ENCODE measurements around the gene ST8SIA3. TPM values are rescaled to one million over a fixed set of nuclear protein-coding genes. Genes with fewer than 3 reads are reported as not detected.

Gene ST8SIA3
- total RNA-seq, 1 donor = not detected

DNA sequence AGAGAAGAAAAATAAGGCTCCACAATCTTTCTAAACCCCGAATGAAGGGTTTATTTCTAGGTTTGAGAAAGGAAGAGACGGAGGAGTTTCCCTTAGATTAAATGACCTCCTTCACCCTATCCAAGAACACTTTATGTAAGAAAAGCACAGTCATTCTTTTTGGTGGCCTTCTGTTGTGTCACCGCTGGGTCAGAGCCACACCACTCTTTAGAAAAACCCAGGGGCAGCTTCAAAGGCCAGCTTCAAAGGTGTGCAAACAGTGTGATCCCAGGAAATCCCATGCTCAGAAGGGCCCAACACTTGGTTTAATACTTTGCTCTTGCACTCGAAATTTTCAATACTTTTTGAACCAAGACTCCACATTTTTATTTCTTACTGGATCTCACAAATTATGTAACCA, 7.1 kb downstream of the ST8SIA3 start:
- DNase-seq (ENCODE audit: low read depth) = no peak
- TF ChIP-seq, protein P1, sequence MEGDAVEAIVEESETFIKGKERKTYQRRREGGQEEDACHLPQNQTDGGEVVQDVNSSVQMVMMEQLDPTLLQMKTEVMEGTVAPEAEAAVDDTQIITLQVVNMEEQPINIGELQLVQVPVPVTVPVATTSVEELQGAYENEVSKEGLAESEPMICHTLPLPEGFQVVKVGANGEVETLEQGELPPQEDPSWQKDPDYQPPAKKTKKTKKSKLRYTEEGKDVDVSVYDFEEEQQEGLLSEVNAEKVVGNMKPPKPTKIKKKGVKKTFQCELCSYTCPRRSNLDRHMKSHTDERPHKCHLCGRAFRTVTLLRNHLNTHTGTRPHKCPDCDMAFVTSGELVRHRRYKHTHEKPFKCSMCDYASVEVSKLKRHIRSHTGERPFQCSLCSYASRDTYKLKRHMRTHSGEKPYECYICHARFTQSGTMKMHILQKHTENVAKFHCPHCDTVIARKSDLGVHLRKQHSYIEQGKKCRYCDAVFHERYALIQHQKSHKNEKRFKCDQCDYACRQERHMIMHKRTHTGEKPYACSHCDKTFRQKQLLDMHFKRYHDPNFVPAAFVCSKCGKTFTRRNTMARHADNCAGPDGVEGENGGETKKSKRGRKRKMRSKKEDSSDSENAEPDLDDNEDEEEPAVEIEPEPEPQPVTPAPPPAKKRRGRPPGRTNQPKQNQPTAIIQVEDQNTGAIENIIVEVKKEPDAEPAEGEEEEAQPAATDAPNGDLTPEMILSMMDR (IDR thresholded peaks at IDR 0.05; ENCODE audit: insufficient read depth, low read length) = no peak
- H3K4me3 ChIP-seq (ENCODE audit: low read depth, low read length) = no peak overlapping the region

DNA sequence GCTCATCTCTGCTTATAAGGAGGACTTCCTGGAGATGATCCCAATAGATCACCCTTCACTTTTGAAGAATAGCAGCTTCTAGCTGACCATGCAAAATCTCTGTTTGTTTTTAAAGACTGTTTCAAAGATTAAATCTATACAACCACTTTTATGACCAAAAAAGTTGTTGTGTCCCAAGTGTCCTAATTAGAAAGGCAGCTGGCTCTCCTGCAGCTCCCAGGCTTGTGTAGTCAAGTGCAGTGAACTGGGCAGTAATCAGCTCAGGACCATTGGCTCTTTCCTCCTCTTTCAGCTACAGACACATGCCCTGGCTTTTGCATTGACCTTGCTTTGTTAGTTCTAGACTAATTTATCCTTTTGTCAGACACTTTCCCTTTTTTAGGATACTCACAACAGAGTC, 10.4 kb downstream of the ST8SIA3 start:
- DNase-seq (ENCODE audit: low read depth) = no peak
- H3K4me3 ChIP-seq (ENCODE audit: low read depth, low read length) = no peak overlapping the region
- TF ChIP-seq, protein P1 (IDR thresholded peaks at IDR 0.05; ENCODE audit: insufficient read depth, low read length) = no peak

DNA sequence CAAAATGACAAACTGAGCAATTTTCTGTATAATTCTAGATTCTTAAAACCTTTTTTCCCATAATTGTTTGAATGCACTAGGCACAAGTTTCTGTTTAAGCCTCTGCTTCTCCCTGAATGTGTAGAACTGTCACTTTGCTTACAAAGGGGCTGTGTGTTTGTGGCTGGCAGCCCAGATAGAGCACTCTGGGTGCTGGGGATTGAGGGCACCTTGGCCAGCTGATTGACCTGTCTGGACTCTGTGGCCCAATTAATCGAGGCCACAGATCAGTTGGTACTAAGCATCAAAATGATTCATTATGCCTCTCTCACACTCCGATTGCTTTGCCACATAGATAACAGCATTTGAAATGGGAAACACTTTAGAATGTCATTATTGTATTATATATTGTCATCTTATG, 12.1 kb downstream of the ST8SIA3 start:
- TF ChIP-seq, protein P1 (IDR thresholded peaks at IDR 0.05; ENCODE audit: insufficient read depth, low read length) = no peak
- H3K4me3 ChIP-seq (ENCODE audit: low read depth, low read length) = no peak overlapping the region
- DNase-seq (ENCODE audit: low read depth) = no peak

DNA sequence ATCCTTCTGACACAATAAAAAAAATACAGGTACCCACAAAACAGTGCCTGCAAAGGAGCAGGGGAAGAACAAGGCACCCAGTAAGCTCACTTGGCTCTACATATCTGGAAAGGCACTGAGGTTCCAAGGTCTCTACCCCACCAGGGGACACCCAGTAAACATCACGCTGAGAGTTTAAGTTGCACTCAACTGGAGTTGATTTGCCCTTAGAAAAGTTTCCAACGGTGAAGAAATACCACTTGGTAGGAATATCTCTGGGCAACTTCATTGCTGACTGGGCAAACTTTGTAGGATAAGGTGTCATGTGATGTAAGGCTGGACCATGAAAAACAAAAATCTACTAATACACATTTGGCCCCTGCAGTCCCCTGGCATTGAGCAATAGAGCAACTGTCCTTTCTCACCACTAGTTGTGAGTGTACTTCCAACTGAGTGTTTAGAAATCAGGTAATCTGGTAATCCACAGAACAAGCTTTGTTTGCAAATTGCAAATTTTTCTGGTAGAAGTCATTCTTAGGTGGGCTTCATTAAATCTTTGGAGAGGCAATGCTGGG, 14.2 kb downstream of the ST8SIA3 start:
- TF ChIP-seq, protein P1 (IDR thresholded peaks at IDR 0.05; ENCODE audit: insufficient read depth, low read length) = no peak
- H3K4me3 ChIP-seq (ENCODE audit: low read depth, low read length) = no peak overlapping the region
- no peak for DNase-seq (ENCODE audit: low read depth)

DNA sequence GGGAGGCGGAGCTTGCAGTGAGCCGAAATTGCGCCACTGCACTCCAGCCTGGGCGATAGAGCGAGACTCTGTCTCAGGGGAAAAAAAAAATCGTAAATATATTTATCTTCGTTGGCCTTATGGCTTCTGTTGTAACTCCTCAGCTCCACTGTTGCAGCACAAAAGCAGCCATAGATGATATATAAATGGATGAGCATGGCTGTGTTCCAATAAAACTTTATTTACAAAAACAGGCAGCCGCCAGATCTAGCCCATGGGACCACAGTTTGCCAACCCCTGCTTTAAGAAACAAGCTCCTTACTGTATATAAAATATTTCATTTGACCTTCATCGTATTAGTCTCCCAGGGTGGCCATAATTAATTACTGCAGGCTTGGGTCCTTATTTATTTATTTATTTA, 20.1 kb downstream of the ST8SIA3 start:
- no peak overlapping the region for H3K4me3 ChIP-seq (ENCODE audit: low read depth, low read length)
- DNase-seq (ENCODE audit: low read depth) = no peak
- TF ChIP-seq, protein P1 (IDR thresholded peaks at IDR 0.05; ENCODE audit: insufficient read depth, low read length) = no peak

DNA sequence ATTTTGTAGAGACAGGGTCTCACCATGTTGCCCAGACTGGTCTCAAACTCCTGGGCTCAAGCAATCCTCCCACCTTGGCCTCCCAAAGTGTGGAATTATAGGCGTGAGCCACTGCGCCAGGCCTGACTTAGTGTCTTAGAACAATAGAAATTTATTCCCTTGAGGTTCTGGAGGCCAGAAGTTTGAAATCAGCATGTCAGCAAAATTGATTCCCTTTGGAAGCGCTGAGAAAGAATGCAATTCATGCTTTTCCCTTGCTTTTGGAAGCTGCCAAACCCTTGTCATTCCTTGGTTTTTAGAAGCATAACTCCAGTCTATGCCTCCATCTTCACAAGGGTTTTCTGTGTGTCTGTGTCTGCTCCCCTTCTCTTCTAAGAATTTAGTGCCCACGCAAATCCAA, 20.7 kb downstream of the ST8SIA3 start:
- H3K4me3 ChIP-seq (ENCODE audit: low read depth, low read length) = no peak overlapping the region
- no peak for DNase-seq (ENCODE audit: low read depth)
- TF ChIP-seq, protein P1 (IDR thresholded peaks at IDR 0.05; ENCODE audit: insufficient read depth, low read length) = no peak

DNA sequence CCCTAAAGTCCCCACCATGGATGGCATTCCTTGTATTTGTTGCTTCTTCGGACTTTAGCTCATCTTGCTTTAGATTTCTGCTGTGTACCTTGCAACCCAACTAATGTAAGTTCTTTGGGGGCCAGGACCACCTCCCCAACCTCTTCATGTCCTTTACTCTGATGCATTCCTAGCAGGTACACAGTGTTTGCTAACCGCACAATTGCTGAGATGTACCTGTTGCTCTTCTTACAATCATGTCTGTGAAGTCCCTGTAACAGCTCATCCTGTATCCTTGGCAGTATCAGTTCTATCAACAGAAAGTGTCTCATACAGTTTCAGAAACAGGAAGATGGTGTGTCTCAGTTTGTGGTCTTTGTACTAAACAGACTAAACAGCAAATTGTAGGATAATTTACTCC, 24.1 kb downstream of the ST8SIA3 start:
- DNase-seq (ENCODE audit: low read depth) = no peak
- no peak overlapping the region for H3K4me3 ChIP-seq (ENCODE audit: low read depth, low read length)
- TF ChIP-seq, protein P1 (IDR thresholded peaks at IDR 0.05; ENCODE audit: insufficient read depth, low read length) = no peak
